K562 (cell line): ENCODE data around the gene INHBE. TPM values are rescaled to one million over a fixed set of nuclear protein-coding genes. Genes with fewer than 3 reads are reported as not detected.

ENCODE experiments used
- ATAC-seq: fragments of 200-7000 bp; cut with Tn5 transposase; 3 replicates; pipeline ENCODE4 v1.9.1; 2020; ENCODE audit warnings: moderate library complexity
- BruUV-seq: library from RNA; stranded (reverse); fragments of 400-500 nt; replicated peaks from 2 replicates; lab custom pipeline; 2021; lab: Mats Ljungman, UMichigan
- CTCF ChIA-PET: fragments of 300-600 bp; formaldehyde crosslinking; extraction: SDS; loops from one replicate; lab custom pipeline; 2021; ENCODE audit warnings: low intra/inter-chr PET ratio; lab: Yijun Ruan, JAX
- POLR2A ChIA-PET: fragments of 300-600, 350-650 bp; sonication (Branson Sonifier 250); formaldehyde crosslinking; extraction: SDS; loops from one replicate; lab custom pipeline; 2021; ENCODE audit warnings: antibody characterized with exemption, inconsistent platforms; lab: Yijun Ruan, JAX
- DNase-seq, 4 experiments: peaks; one replicate each; pipeline versions ENCODE4 v3.0.0 to v3.0.0-alpha.2; 2011 to 2018; ENCODE audit warnings: low spot score in 3 of 4, mixed read lengths in 3 of 4; ENCODE audit errors: extremely low read depth in 1 of 4
- FAIRE-seq: peaks from 2 replicates; lab custom pipeline; 2011; peaks lifted over from hg19 to GRCh38; lab: Jason Lieb, UNC
- H2AFZ ChIP-seq: 2 replicates; pipeline ENCODE4 v1.6.0; 2011; ENCODE audit warnings: low read depth, low read length, control low read depth, inconsistent platforms
- H3K27ac ChIP-seq: fragments of 200-600 bp; 3 replicates; pipeline ENCODE4 v1.8.0; 2011; ENCODE audit warnings: low read depth, mild to moderate bottlenecking, control low read depth, inconsistent platforms, low read length, moderate library complexity, mixed read lengths; ENCODE audit errors: extremely low read depth
- H3K27me3 ChIP-seq, 2 experiments: fragments of 300-600 bp in 1 of 2; 2 replicates in 1 of 2; 3 replicates in 1 of 2; pipeline versions ENCODE4 v1.6.0 to v1.8.0; 2011; ENCODE audit warnings: inconsistent platforms in 2 of 2, low read length in 2 of 2, mild to moderate bottlenecking in 1 of 2, mixed read lengths in 1 of 2, moderate library complexity in 1 of 2; ENCODE audit not compliant: control insufficient read depth in 2 of 2, insufficient read depth in 2 of 2
- H3K36me3 ChIP-seq: fragments of 300-600 bp; 3 replicates; pipeline ENCODE4 v1.8.0; 2011; ENCODE audit warnings: mild to moderate bottlenecking, low read length, inconsistent platforms; ENCODE audit not compliant: control insufficient read depth, insufficient read depth
- H3K4me1 ChIP-seq, 2 experiments: fragments of 200-600 bp in 1 of 2; replicated peaks in 1 of 2; 2 replicates in 1 of 2; 3 replicates in 1 of 2; pipeline versions ENCODE4 v1.5.1 to v1.8.0; 2011; ENCODE audit warnings: inconsistent platforms in 2 of 2, low read length in 2 of 2, mild to moderate bottlenecking in 1 of 2, mixed read lengths in 1 of 2, moderate library complexity in 1 of 2; ENCODE audit not compliant: control insufficient read depth in 2 of 2, insufficient read depth in 2 of 2
- H3K4me2 ChIP-seq: 2 replicates; pipeline ENCODE4 v1.6.1; 2011; ENCODE audit warnings: low read length, control low read depth, inconsistent platforms, mixed read lengths; ENCODE audit not compliant: insufficient read depth
- H3K4me3 ChIP-seq: fragments of 200-600 bp; sonication (generic), shearing (Covaris generic); 2 replicates; pipeline ENCODE4 v1.5.1; 2016; ENCODE audit warnings: control low read depth, inconsistent platforms
- H3K79me2 ChIP-seq: fragments of 200-600 bp; 3 replicates; pipeline ENCODE4 v1.8.0; 2011; ENCODE audit warnings: low read length, inconsistent platforms; ENCODE audit not compliant: control insufficient read depth, insufficient read depth
- H3K9ac ChIP-seq, 2 experiments: 2 replicates each; pipeline versions ENCODE4 v1.6.0 to v1.6.1; 2011; ENCODE audit warnings: low read depth in 2 of 2, low read length in 2 of 2, control low read depth in 1 of 2, inconsistent platforms in 1 of 2, mild to moderate bottlenecking in 1 of 2, mixed read lengths in 1 of 2; ENCODE audit not compliant: insufficient read depth in 1 of 2
- H3K9me1 ChIP-seq: one replicate; pipeline ENCODE4 v1.6.0; 2011; ENCODE audit warnings: inconsistent platforms, mild to moderate bottlenecking, low read length, moderate library complexity; ENCODE audit not compliant: control insufficient read depth, insufficient read depth
- H3K9me3 ChIP-seq: replicated peaks from 2 replicates; pipeline ENCODE4 v1.5.1; 2011; ENCODE audit warnings: low read depth, low read length, inconsistent platforms; ENCODE audit not compliant: control insufficient read depth, insufficient read depth
- H4K20me1 ChIP-seq: replicated peaks from 2 replicates; pipeline ENCODE4 v1.6.1; 2011; ENCODE audit warnings: low read length, inconsistent platforms, mixed read lengths; ENCODE audit not compliant: control insufficient read depth, insufficient read depth
- CHD4 ChIP-seq: fragments of 200-600 bp; sonication (generic); IDR thresholded peaks from 3 replicates; pipeline ENCODE4 v1.6.1; 2012; ENCODE audit warnings: low read depth, mild to moderate bottlenecking, mixed read lengths, low read length, inconsistent platforms; ENCODE audit not compliant: insufficient read depth, insufficient replicate concordance, poor library complexity, severe bottlenecking
- HMGN3 ChIP-seq: IDR thresholded peaks from 2 replicates; pipeline ENCODE4 v1.6.1; 2011; ENCODE audit warnings: borderline replicate concordance, low read depth, mild to moderate bottlenecking, mixed read lengths, low read length; ENCODE audit not compliant: insufficient read length; ENCODE audit errors: extremely low read depth
- KAT7 ChIP-seq: sonication (generic); formaldehyde crosslinking; IDR thresholded peaks from 2 replicates; pipeline ENCODE4 v1.8.0; 2022; ENCODE audit warnings: missing genetic modification reagents, mild to moderate bottlenecking, borderline replicate concordance
- KDM5B ChIP-seq: fragments of 200-600 bp; sonication (generic); IDR thresholded peaks from 2 replicates; pipeline ENCODE4 v1.6.1; 2012; ENCODE audit warnings: low read depth, mild to moderate bottlenecking, moderate library complexity, low read length, control low read depth, inconsistent platforms; ENCODE audit not compliant: insufficient replicate concordance
- TEAD1 ChIP-seq, 2 experiments: fragments of 450-650 bp in 1 of 2; sonication (generic) in 1 of 2; formaldehyde crosslinking; IDR thresholded peaks; 2 replicates each; pipeline versions ENCODE4 v1.4.0 to v1.8.0; 2020 to 2022; ENCODE audit warnings: mild to moderate bottlenecking in 2 of 2, missing genetic modification reagents in 1 of 2
- TOE1 ChIP-seq, 2 experiments: fragments of 450-650 bp in 1 of 2; sonication (generic) in 1 of 2; formaldehyde crosslinking in 1 of 2; IDR thresholded peaks; 2 replicates each; pipeline versions ENCODE4 v1.7.1 to v1.8.0; 2016 to 2022; ENCODE audit warnings: borderline replicate concordance in 2 of 2, mild to moderate bottlenecking in 2 of 2, antibody characterized with exemption in 1 of 2, inconsistent platforms in 1 of 2, low read depth in 1 of 2, missing genetic modification reagents in 1 of 2, moderate library complexity in 1 of 2
- YBX1 ChIP-seq: fragments of 450-650 bp; IDR thresholded peaks from 2 replicates; pipeline ENCODE4 v1.7.1; 2016; ENCODE audit warnings: mild to moderate bottlenecking
- WGBS: fragments of 100-300 bp; shearing (Covaris generic); methylation state at CpG from one replicate; pipeline ENCODE4 v1.1.6; 2016; ENCODE audit warnings: low coverage, mixed read lengths; ENCODE audit not compliant: insufficient coverage; ENCODE audit errors: missing lambda C conversion rate; 5-methylcytosine and 5-hydroxymethylcytosine counted together
- in situ Hi-C: fragments of 300-500 bp; cut with MboI; formaldehyde crosslinking; loops from 4 replicates; pipeline ENCODE4 v1.15.0; 2018; ENCODE audit warnings: inconsistent platforms, mixed read lengths
- intact Hi-C: fragments of 100-400 bp; cut with micrococcal nuclease; formaldehyde crosslinking; loops from 2 replicates; pipeline ENCODE4 v1.14.2; 2022
- polyA plus RNA-seq, 8 experiments: library from polyadenylated mRNA; depleted of rRNA in 4 of 8; stranded (reverse) in 5 of 8; unstranded in 3 of 8; fragments of >200 nt; fragmentation: Nextera tagmentation in 2 of 8; fragmentation: Illumina TruSeq in 1 of 8; extraction: Ambion mirVana in 2 of 8; extraction: Trizol in 1 of 8; gene quantifications; 2 replicates each; pipeline versions ENCODE4 v1.2.1 to v1.2.3, GENCODE V29; 2011 to 2014; ENCODE audit warnings: inconsistent platforms in 1 of 8, missing spikeins in 1 of 8
- total RNA-seq, 7 experiments: library from RNA; depleted of rRNA in 6 of 7; stranded (reverse); fragments of >200 nt in 6 of 7; fragmentation: Illumina TruSeq in 2 of 7; extraction: Trizol in 2 of 7; gene quantifications; 2 replicates each; pipeline versions ENCODE4 v1.2.1 to v1.2.3, GENCODE V29; 2011 to 2021; ENCODE audit warnings: low replicate concordance in 1 of 7

INHBE gene
- total and polyA plus RNA-seq, 9 of the 15 experiments (the other 6 are each of a cell fraction or from before 2014, with no cell fraction given) = 0.94 to 9.9 (median 7.3) TPM

DNA sequence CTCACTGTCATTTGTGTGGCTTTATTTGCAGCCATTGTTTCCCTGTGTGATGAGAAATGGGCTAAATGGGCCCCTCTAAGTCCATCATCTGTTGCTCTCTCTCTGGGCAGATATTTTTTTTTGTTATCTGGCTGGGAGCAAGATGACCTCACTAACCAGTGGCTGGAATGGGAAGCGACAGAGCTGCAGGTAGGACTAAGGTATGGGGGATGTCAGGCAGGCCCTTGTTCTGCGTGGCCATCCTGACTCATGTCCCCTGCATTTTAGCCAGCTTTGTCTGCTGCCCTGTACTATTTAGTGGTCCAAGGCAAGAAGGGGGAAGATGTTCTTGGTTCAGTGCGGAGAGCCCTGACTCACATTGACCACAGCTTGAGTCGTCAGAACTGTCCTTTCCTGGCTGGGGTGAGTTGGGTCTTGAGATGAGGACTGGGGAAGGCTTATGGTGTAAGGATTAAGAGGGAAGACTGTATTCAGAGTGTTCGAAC is 34.1 kb downstream of the INHBE start:
- Histone ChIP-seq H3K27ac (peak overlapping the region; percentile 92; the same call in 2 of the 3 replicates), H3K9me1 (peaks cover 3% of the 10 kb centered on the region), H3K4me3 (peak overlapping the region; percentile 83), H3K79me2 (peaks cover 35% of the 10 kb centered on the region), H3K27me3 (no peaks in the 10 kb centered on the region), H3K4me2 (peak overlapping the region; percentile 98), H3K4me1 (peaks cover 7 to 15% of the 10 kb centered on the region in 2 experiments), H2AFZ (no peak overlapping the region), H3K36me3 (peaks cover 48% of the 10 kb centered on the region), H4K20me1 (0 out of 2 replicates have a peak, but pooled peaks cover 3% of the 10 kb centered on the region), H3K9ac (peak overlapping the region; percentile 99; a peak in 3 of 4 replicates), H3K9me3 (no peaks in the 10 kb centered on the region)
- WGBS = 54% methylated on average over 5 of the region's 5 CpGs
- ChIA-PET CTCF (no interaction called here), POLR2A (interaction anchor here (0.6 to 2.1 kb wide), 7 partner anchors 8 to 260 kb away, joined by 3 to 12 read pairs (median 3); no protein-coding TSS in a partner anchor)
- FAIRE-seq (no peak), DNase-seq (no peak), ATAC-seq (0 out of 3 replicates have a peak, but pooled peaks have one; percentile 1)
- intact Hi-C loops (loop anchor here (5.0 kb wide), 1 partner anchor 33 kb away; the partner anchor contains the start of genes DDIT3 and MBD6), in situ Hi-C loops (no loop called here)
- BruUV-seq = TSS peak; percentile 52
- TF ChIP-seq KDM5B (no peak), YBX1 (no peak), TOE1 (IDR thresholded peaks at IDR 0.05; ENCODE audit: borderline replicate concordance) (no peak), TOE1 (CRISPR knock-in tag; IDR thresholded peaks at IDR 0.05; ENCODE audit: borderline replicate concordance, low read depth) (0 out of 2 replicates have a peak, but pooled peaks have one; percentile 62), KAT7 (CRISPR knock-in tag) (peak; percentile 47; the same call in 1 of the 2 replicates), CHD4 (no peak), TEAD1 (CRISPR knock-in tag; IDR thresholded peaks at IDR 0.05) (0 out of 4 replicates have a peak, but pooled peaks of 1 of the 2 experiments have one; percentile 25), HMGN3 (no peak)
